Measurements from ENCODE around the gene ENC1. TPM values are rescaled to one million over a fixed set of nuclear protein-coding genes. Genes with fewer than 3 reads are reported as not detected.

Gene ENC1
- total RNA-seq, 1 experiment from 2014 or later = 31.3 TPM

GRCh38 chr5:74632947-74633356, 7.6 kb downstream of the ENC1 start:
- peaks cover 65% of the 10 kb centered on the region for H3K36me3 ChIP-seq
- peak overlapping the region; percentile 83 for H3K27ac ChIP-seq
- peaks cover 50% of the 10 kb centered on the region for H3K4me1 ChIP-seq (replicated peaks)
- H3K4me3 ChIP-seq = no peak overlapping the region
- no peaks in the 10 kb centered on the region for H3K27me3 ChIP-seq (replicated peaks)
- DNase-seq (ENCODE audit: low read depth in 1 of 2, low spot score in 2 of 2) = peak in 1 of 2 experiments; percentile 65
- H3K9me3 ChIP-seq (replicated peaks) = no peaks in the 10 kb centered on the region

GRCh38 chr5:74631081-74631953, 9.2 kb downstream of the ENC1 start:
- H3K4me1 ChIP-seq (replicated peaks) = peaks cover 43% of the 10 kb centered on the region
- DNase-seq (ENCODE audit: low read depth in 1 of 2, low spot score in 2 of 2) = peak; percentile 67 to 81
- H3K36me3 ChIP-seq = peaks cover 71% of the 10 kb centered on the region
- no peak overlapping the region for H3K4me3 ChIP-seq
- no peaks in the 10 kb centered on the region for H3K9me3 ChIP-seq (replicated peaks)
- H3K27ac ChIP-seq = peak overlapping the region; percentile 83
- no peaks in the 10 kb centered on the region for H3K27me3 ChIP-seq (replicated peaks)

DNA sequence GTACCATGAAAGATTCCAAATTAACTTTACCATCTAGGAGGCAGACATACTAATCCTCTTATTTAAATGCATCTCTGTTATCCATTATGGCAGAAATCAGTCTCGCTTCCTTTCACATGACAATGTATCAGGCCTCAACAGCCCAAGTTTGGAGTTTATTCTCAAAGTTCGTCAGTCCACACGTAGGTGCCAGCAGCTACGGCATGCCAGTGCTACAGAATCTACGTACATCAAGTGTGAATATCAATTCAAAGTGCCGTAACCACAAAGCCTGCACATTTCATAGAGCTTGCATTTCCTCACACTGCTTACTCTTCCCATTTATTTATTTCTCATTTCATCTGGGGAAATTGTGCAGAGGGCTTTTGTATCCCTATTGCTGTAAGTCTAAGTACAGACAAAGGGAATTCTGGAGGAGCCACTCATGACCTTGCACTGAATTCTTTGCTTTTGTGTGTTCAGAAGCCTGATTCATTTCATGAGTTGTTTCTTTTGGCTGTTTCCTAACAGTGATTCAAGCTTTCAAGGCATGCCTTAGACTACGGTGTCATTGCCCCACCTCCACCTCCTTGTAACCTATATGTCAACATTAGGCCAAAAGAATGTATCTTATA, 10.0 kb downstream of the ENC1 start:
- no peaks in the 10 kb centered on the region for H3K27me3 ChIP-seq (replicated peaks)
- peak overlapping the region; percentile 83 for H3K27ac ChIP-seq
- peaks cover 65% of the 10 kb centered on the region for H3K36me3 ChIP-seq
- H3K9me3 ChIP-seq (replicated peaks) = no peaks in the 10 kb centered on the region
- DNase-seq (ENCODE audit: low read depth in 1 of 2, low spot score in 2 of 2) = peak; percentile 63 to 84
- H3K4me1 ChIP-seq (replicated peaks) = peaks cover 47% of the 10 kb centered on the region
- no peak overlapping the region for H3K4me3 ChIP-seq

- Histone ChIP-seq H3K4me3 (no peak overlapping the region), H3K9me3 (replicated peaks) (no peaks in the 10 kb centered on the region), H3K36me3 (peaks cover 52% of the 10 kb centered on the region), H3K27me3 (replicated peaks) (no peaks in the 10 kb centered on the region), H3K4me1 (replicated peaks) (peaks cover 53% of the 10 kb centered on the region), H3K27ac (no peak overlapping the region)
- no peak for DNase-seq (ENCODE audit: low read depth in 1 of 2, low spot score in 2 of 2)
These were observed 11.2 kb downstream of the ENC1 start for GRCh38 chr5:74629326-74629725.

- H3K27ac ChIP-seq = no peak overlapping the region
- no peaks in the 10 kb centered on the region for H3K9me3 ChIP-seq (replicated peaks)
- no peak for DNase-seq (ENCODE audit: low read depth in 1 of 2, low spot score in 2 of 2)
- H3K4me3 ChIP-seq = no peak overlapping the region
- H3K4me1 ChIP-seq (replicated peaks) = peaks cover 53% of the 10 kb centered on the region
- peaks cover 43% of the 10 kb centered on the region for H3K36me3 ChIP-seq
- H3K27me3 ChIP-seq (replicated peaks) = no peaks in the 10 kb centered on the region
These were observed 12.2 kb downstream of the ENC1 start for GRCh38 chr5:74628359-74628758.

- Histone ChIP-seq H3K9me3 (replicated peaks) (no peaks in the 10 kb centered on the region), H3K4me1 (replicated peaks) (peaks cover 47% of the 10 kb centered on the region), H3K27ac (no peak overlapping the region), H3K4me3 (no peak overlapping the region), H3K27me3 (replicated peaks) (no peaks in the 10 kb centered on the region), H3K36me3 (peaks cover 37% of the 10 kb centered on the region)
- no peak for DNase-seq (ENCODE audit: low read depth in 1 of 2, low spot score in 2 of 2)
These were observed 12.8 kb downstream of the ENC1 start for GRCh38 chr5:74627646-74628279.

DNA sequence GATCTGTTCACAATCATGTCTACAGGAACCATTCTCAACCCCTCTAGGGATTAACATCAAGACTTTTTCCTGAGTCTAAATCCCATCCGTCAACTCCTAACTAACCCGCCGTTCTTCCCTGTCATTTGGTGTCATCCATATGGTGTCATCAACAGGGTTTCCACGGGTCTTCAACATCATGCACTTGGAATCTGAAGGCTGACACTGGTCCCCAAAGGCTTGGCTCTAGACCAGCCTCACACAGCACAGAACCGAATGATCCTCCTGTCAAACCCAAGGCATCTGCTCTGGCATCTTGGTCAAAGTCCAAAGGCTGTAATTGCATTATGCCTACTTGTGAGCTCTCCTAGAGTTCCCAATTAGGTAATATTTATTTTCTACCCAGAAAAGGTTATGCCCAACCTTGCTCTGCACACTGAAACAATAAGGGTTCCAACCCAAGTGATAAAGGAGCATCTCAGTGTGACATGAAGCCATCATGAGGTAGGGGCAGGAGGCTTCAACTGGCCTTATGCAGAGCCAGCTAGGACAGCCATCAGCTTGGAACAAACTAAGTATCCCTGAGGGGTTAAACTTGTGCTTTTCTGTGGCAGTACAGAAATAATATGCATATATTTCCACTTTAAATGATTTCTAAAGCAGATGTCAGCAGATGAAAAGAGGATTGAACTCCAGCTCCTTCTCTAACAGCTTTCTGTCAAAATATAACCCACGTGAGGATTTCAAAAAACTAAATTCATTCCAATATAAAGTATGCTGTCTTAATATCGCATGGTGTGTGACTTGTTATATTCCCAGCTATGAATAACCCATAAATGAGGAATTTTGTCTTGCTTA, 13.9 kb downstream of the ENC1 start:
- peaks cover 34% of the 10 kb centered on the region for H3K36me3 ChIP-seq
- no peak overlapping the region for H3K27ac ChIP-seq
- H3K4me1 ChIP-seq (replicated peaks) = peaks cover 41% of the 10 kb centered on the region
- no peak overlapping the region for H3K4me3 ChIP-seq
- no peak for DNase-seq (ENCODE audit: low read depth in 1 of 2, low spot score in 2 of 2)
- H3K9me3 ChIP-seq (replicated peaks) = no peaks in the 10 kb centered on the region
- no peaks in the 10 kb centered on the region for H3K27me3 ChIP-seq (replicated peaks)

- Histone ChIP-seq H3K27ac (no peak overlapping the region), H3K4me3 (no peak overlapping the region), H3K9me3 (replicated peaks) (no peaks in the 10 kb centered on the region), H3K27me3 (replicated peaks) (no peaks in the 10 kb centered on the region), H3K36me3 (peaks cover 34% of the 10 kb centered on the region), H3K4me1 (replicated peaks) (peaks cover 33% of the 10 kb centered on the region)
- DNase-seq (ENCODE audit: low read depth in 1 of 2, low spot score in 2 of 2) = peak; percentile 50 to 53
These were observed 14.7 kb downstream of the ENC1 start for GRCh38 chr5:74625742-74626241.

- H3K4me1 ChIP-seq (replicated peaks) = peaks cover 26% of the 10 kb centered on the region
These were observed 15.5 kb downstream of the ENC1 start for GRCh38 chr5:74624931-74625505.

GRCh38 chr5:74624501-74624900, 16.0 kb downstream of the ENC1 start:
- Histone ChIP-seq H3K27ac (no peak overlapping the region), H3K4me3 (no peak overlapping the region), H3K36me3 (peaks cover 25% of the 10 kb centered on the region), H3K4me1 (replicated peaks) (peaks cover 23% of the 10 kb centered on the region), H3K27me3 (replicated peaks) (no peaks in the 10 kb centered on the region), H3K9me3 (replicated peaks) (no peaks in the 10 kb centered on the region)
- no peak for DNase-seq (ENCODE audit: low read depth in 1 of 2, low spot score in 2 of 2)

More at GRCh38 chr5:74624931-74625505, 15.5 kb downstream of the ENC1 start:
- Histone ChIP-seq H3K36me3 (peaks cover 31% of the 10 kb centered on the region), H3K4me3 (no peak overlapping the region), H3K27me3 (replicated peaks) (no peaks in the 10 kb centered on the region), H3K9me3 (replicated peaks) (no peaks in the 10 kb centered on the region), H3K27ac (no peak overlapping the region)
- no peak for DNase-seq (ENCODE audit: low read depth in 1 of 2, low spot score in 2 of 2)

DNA sequence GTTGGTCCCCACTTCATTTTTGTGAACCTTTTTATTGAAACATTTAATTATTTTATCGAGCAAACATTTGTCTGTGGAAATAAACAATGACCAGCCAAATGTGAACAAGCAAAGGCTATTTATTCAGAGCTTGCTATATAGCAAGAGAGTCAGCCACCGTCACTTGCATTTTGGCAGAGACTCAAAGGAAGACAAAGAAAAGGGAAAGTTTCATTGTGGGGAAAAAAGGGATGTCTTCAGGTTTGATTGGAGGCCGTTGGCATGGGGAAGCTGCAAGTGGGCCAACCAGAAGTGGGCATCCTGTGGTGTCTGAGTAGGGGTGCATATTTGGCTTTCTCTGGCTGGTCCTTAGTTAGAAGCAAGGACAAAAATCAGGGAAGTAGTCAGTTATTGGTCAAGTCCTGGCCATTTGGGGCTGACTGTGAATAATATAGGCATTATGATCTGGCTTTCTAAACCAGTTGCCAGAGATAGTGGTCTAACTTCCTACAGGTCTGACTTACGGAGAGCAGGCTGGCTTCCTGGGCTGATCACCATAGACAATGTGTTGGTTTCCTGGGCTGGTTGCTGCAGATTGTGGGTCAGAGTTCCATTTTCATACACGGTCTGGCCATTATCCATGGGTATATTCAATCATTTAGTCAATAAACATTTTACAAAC, 16.6 kb downstream of the ENC1 start:
- H3K4me1 ChIP-seq (replicated peaks) = peaks cover 23% of the 10 kb centered on the region
- DNase-seq (ENCODE audit: low read depth in 1 of 2, low spot score in 2 of 2) = no peak
- no peak overlapping the region for H3K27ac ChIP-seq
- H3K27me3 ChIP-seq (replicated peaks) = no peaks in the 10 kb centered on the region
- no peaks in the 10 kb centered on the region for H3K9me3 ChIP-seq (replicated peaks)
- H3K4me3 ChIP-seq = no peak overlapping the region
- H3K36me3 ChIP-seq = peaks cover 19% of the 10 kb centered on the region

GRCh38 chr5:74623006-74623611, 17.4 kb downstream of the ENC1 start:
- no peaks in the 10 kb centered on the region for H3K9me3 ChIP-seq (replicated peaks)
- no peak overlapping the region for H3K27ac ChIP-seq
- H3K4me1 ChIP-seq (replicated peaks) = peaks cover 23% of the 10 kb centered on the region
- H3K4me3 ChIP-seq = no peak overlapping the region
- DNase-seq (ENCODE audit: low read depth in 1 of 2, low spot score in 2 of 2) = no peak
- peaks cover 12% of the 10 kb centered on the region for H3K36me3 ChIP-seq
- no peaks in the 10 kb centered on the region for H3K27me3 ChIP-seq (replicated peaks)
